Right renal pelvis (tissue), 4 donors: Measurements from ENCODE around the gene PCDHGB6. TPM values are rescaled to one million over a fixed set of nuclear protein-coding genes. Genes with fewer than 3 reads are reported as not detected.

Source experiments
- polyA plus RNA-seq, 4 donors: library from polyadenylated mRNA; unstranded; fragments of 120-200 nt; gene quantifications; one replicate each; pipeline ENCODE4 v1.2.1, GENCODE V29; 2013; ENCODE audit not compliant: insufficient read length in 4 of 4

PCDHGB6 gene
- polyA plus RNA-seq, 4 donors: 7.0 to 8.3 (median 8.2) TPM

Other genes starting within 250 kb of the PCDHGB6 start
- gene PCDHB7, start 235.4 kb upstream of the PCDHGB6 start, polyA plus RNA-seq: 1 to 10 TPM; 4.9 to 6.2 (median 5.9) TPM
- 1 to 10 TPM; 1.3 to 3.9 (median 2.6) TPM for gene PCDHB8, start 230.2 kb upstream of the PCDHGB6 start, polyA plus RNA-seq
- 1 to 10 TPM; 3.5 to 7.7 (median 5.2) TPM for gene PCDHB16, start 225.6 kb upstream of the PCDHGB6 start, polyA plus RNA-seq
- gene PCDHB9, start 220.9 kb upstream of the PCDHGB6 start, polyA plus RNA-seq: 1 to 10 TPM; 3.2 to 6.3 (median 3.8) TPM
- 1 to 10 TPM; 6.5 to 9.4 (median 7.7) TPM for gene PCDHB10, start 215.7 kb upstream of the PCDHGB6 start, polyA plus RNA-seq
- 1 to 10 TPM; 4.8 to 6.3 (median 5.1) TPM for gene PCDHB11, start 208.4 kb upstream of the PCDHGB6 start, polyA plus RNA-seq
- 1 to 10 TPM; 4.6 to 6.5 (median 5.5) TPM for gene PCDHB12, start 199.3 kb upstream of the PCDHGB6 start, polyA plus RNA-seq
- 1 to 10 TPM; 5.6 to 6.8 (median 6.3) TPM for gene PCDHB13, start 194.1 kb upstream of the PCDHGB6 start, polyA plus RNA-seq
- gene PCDHB14, start 184.7 kb upstream of the PCDHGB6 start, polyA plus RNA-seq: 10 to 100 TPM in 1 of 4 donors, 1 to 10 TPM in 3; 8.1 to 11.2 (median 8.8) TPM
- 10 to 100 TPM; 14.7 to 17.0 (median 16.0) TPM for gene PCDHB15, start 162.6 kb upstream of the PCDHGB6 start, polyA plus RNA-seq
- gene SLC25A2, start 104.0 kb upstream of the PCDHGB6 start, polyA plus RNA-seq: under 1 TPM in 1 of 4 donors, not detected in 3; 0.04 TPM
- 100 to 1,000 TPM; 146 to 183 (median 171) TPM for gene TAF7, start 87.2 kb upstream of the PCDHGB6 start, polyA plus RNA-seq
- 1 to 10 TPM in 2 of 4 donors, under 1 TPM in 2; 0.74 to 1.3 (median 0.96) TPM for gene PCDHGA1, start 77.5 kb upstream of the PCDHGB6 start, polyA plus RNA-seq
- gene PCDHGA2, start 69.3 kb upstream of the PCDHGB6 start, polyA plus RNA-seq: 1 to 10 TPM; 5.8 to 7.7 (median 6.1) TPM
- 1 to 10 TPM; 2.2 to 4.2 (median 3.1) TPM for gene PCDHGA3, start 64.2 kb upstream of the PCDHGB6 start, polyA plus RNA-seq
- gene PCDHGB1, start 57.9 kb upstream of the PCDHGB6 start, polyA plus RNA-seq: 1 to 10 TPM; 1.3 to 2.4 (median 2.0) TPM
- 1 to 10 TPM; 2.3 to 3.1 (median 2.5) TPM for gene PCDHGA4, start 53.0 kb upstream of the PCDHGB6 start, polyA plus RNA-seq
- gene PCDHGB2, start 48.0 kb upstream of the PCDHGB6 start, polyA plus RNA-seq: 1 to 10 TPM; 3.4 to 4.7 (median 3.9) TPM
- gene PCDHGA5, start 43.9 kb upstream of the PCDHGB6 start, polyA plus RNA-seq: 1 to 10 TPM; 2.2 to 3.0 (median 2.5) TPM
- 1 to 10 TPM; 1.7 to 2.3 (median 2.0) TPM for gene PCDHGB3, start 37.8 kb upstream of the PCDHGB6 start, polyA plus RNA-seq
- 1 to 10 TPM; 5.4 to 9.1 (median 6.5) TPM for gene PCDHGA6, start 34.1 kb upstream of the PCDHGB6 start, polyA plus RNA-seq
- gene PCDHGA7, start 25.3 kb upstream of the PCDHGB6 start, polyA plus RNA-seq: 1 to 10 TPM; 2.1 to 2.8 (median 2.2) TPM
- gene PCDHGB4, start 20.3 kb upstream of the PCDHGB6 start, polyA plus RNA-seq: 1 to 10 TPM; 4.3 to 6.6 (median 6.0) TPM
- gene PCDHGA8, start 15.4 kb upstream of the PCDHGB6 start, polyA plus RNA-seq: under 1 TPM; 0.30 to 0.52 (median 0.32) TPM
- gene PCDHGB5, start 10.1 kb upstream of the PCDHGB6 start, polyA plus RNA-seq: 10 to 100 TPM in 1 of 4 donors, 1 to 10 TPM in 3; 9.4 to 11.0 (median 9.7) TPM
- 1 to 10 TPM; 5.5 to 6.5 (median 6.0) TPM for gene PCDHGA9, start 5.2 kb upstream of the PCDHGB6 start, polyA plus RNA-seq
- 1 to 10 TPM; 3.7 to 3.9 (median 3.9) TPM for gene PCDHGA10, start 5.0 kb downstream of the PCDHGB6 start, polyA plus RNA-seq
- gene PCDHGB7, start 9.7 kb downstream of the PCDHGB6 start, polyA plus RNA-seq: 10 to 100 TPM; 15.4 to 16.6 (median 15.9) TPM
- gene PCDHGA11, start 13.0 kb downstream of the PCDHGB6 start, polyA plus RNA-seq: 1 to 10 TPM; 4.4 to 5.5 (median 4.9) TPM
- gene PCDHGA12, start 22.5 kb downstream of the PCDHGB6 start, polyA plus RNA-seq: 1 to 10 TPM in 3 of 4 donors, under 1 TPM in 1; 0.97 to 2.1 (median 1.7) TPM
- 100 to 1,000 TPM; 105 to 128 (median 117) TPM for gene PCDHGC3, start 67.9 kb downstream of the PCDHGB6 start, polyA plus RNA-seq
- 1 to 10 TPM; 2.8 to 3.4 (median 3.2) TPM for gene PCDHGC4, start 77.0 kb downstream of the PCDHGB6 start, polyA plus RNA-seq
- gene PCDHGC5, start 81.1 kb downstream of the PCDHGB6 start, polyA plus RNA-seq: under 1 TPM; 0.11 to 0.61 (median 0.34) TPM
- 10 to 100 TPM; 62.7 to 71.7 (median 70.4) TPM for gene DIAPH1, start 211.0 kb downstream of the PCDHGB6 start, polyA plus RNA-seq
- gene HDAC3, start 228.8 kb downstream of the PCDHGB6 start, polyA plus RNA-seq: 100 to 1,000 TPM in 1 of 4 donors, 10 to 100 TPM in 3; 93.3 to 102 (median 95.2) TPM
- gene RELL2, start 229.0 kb downstream of the PCDHGB6 start, polyA plus RNA-seq: 1 to 10 TPM in 2 of 4 donors, under 1 TPM in 2; 0.73 to 1.4 (median 1.1) TPM
- gene FCHSD1, start 243.4 kb downstream of the PCDHGB6 start, polyA plus RNA-seq: 10 to 100 TPM; 11.6 to 14.3 (median 13.8) TPM